ENCODE data around the gene OTOP1.

The OTOP1 gene

DNA sequence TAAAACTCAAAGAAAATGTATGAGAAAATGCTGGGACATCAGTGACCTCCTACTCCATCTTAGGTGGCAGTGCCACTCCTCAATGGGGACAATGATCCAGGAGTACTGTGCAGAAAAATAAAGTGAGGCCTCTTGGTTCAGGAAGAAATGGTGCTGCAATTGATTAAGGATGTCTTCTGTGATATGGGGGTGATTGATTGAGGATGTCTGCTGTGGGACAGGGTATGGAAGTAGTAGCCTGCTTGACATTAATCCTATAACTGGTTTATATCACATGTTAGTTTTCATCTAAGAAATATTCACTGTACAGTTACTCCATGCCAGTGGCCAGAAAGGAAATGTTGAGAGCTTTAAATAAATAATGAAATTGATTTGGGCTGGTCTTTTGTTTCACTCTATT, 20.5 kb downstream of the OTOP1 start:
- Histone ChIP-seq H3K36me3 (ENCODE audit: control insufficient read depth in 2 of 2, insufficient read depth in 1 of 2, low read length in 2 of 2) (no peaks in the 10 kb centered on the region), H3K4me1 (ENCODE audit: control insufficient read depth, insufficient read depth, low read length) (no peaks in the 10 kb centered on the region), H3K4me3 (ENCODE audit: low read depth, low read length) (no peak overlapping the region), H3K9me3 (ENCODE audit: control insufficient read depth, insufficient read depth, low read depth, low read length) (no peaks in the 10 kb centered on the region), H3K27ac (ENCODE audit: extremely low read depth, low read depth, low read length) (no peak overlapping the region)
- POLR2A ChIA-PET: no interaction called here
- CTCF ChIA-PET: no interaction called here
- peak; percentile 70 for TF ChIP-seq SETDB1 (IDR thresholded peaks at IDR 0.05; ENCODE audit: insufficient read length, low read length)
- no peak for TF ChIP-seq BCL11B (tag by site-specific recombination; IDR thresholded peaks at IDR 0.05; ENCODE audit: low read depth)
- TF ChIP-seq HOXA7 (CRISPR knock-in tag; IDR thresholded peaks at IDR 0.05; ENCODE audit: borderline replicate concordance): no peak
- TF ChIP-seq ZFP41 (tag by site-specific recombination; IDR thresholded peaks at IDR 0.05; ENCODE audit: borderline replicate concordance): no peak
- TF ChIP-seq ZBTB17 (tag by site-specific recombination; IDR thresholded peaks at IDR 0.05): peak; percentile 69
- TF ChIP-seq ZNF23 (tag by site-specific recombination; IDR thresholded peaks at IDR 0.05; ENCODE audit: borderline replicate concordance): peak; percentile 85; the same call in 1 of the 2 replicates

DNA sequence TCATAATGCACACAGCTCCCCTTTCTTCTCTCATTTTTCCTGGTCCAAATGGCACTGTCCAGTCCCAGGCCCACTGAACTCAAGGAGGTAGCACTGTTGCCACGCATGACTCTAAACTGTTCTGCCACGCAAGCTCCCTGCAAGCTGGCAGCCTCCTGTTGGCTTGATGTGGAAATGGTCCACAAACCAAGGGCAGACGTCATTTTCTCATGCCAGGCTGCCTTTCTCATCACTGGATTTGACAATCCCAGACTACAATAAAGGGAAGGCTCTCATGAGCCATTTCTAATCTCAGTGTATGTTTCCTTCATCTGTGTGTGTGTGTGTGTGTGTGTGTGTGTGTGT, 22.4 kb downstream of the OTOP1 start:
- Histone ChIP-seq H3K4me3 (ENCODE audit: low read depth, low read length) (no peak overlapping the region), H3K27ac (ENCODE audit: extremely low read depth, low read depth, low read length) (no peak overlapping the region), H3K9me3 (ENCODE audit: control insufficient read depth, insufficient read depth, low read depth, low read length) (no peaks in the 10 kb centered on the region), H3K4me1 (ENCODE audit: control insufficient read depth, insufficient read depth, low read length) (no peaks in the 10 kb centered on the region), H3K36me3 (ENCODE audit: control insufficient read depth in 2 of 2, insufficient read depth in 1 of 2, low read length in 2 of 2) (no peaks in the 10 kb centered on the region)
- POLR2A ChIA-PET: no interaction called here
- CTCF ChIA-PET: no interaction called here
- TF ChIP-seq BCL11B (tag by site-specific recombination; IDR thresholded peaks at IDR 0.05; ENCODE audit: low read depth): no peak
- no peak for TF ChIP-seq GLI4 (tag by site-specific recombination; IDR thresholded peaks at IDR 0.05)
- TF ChIP-seq, protein P1, sequence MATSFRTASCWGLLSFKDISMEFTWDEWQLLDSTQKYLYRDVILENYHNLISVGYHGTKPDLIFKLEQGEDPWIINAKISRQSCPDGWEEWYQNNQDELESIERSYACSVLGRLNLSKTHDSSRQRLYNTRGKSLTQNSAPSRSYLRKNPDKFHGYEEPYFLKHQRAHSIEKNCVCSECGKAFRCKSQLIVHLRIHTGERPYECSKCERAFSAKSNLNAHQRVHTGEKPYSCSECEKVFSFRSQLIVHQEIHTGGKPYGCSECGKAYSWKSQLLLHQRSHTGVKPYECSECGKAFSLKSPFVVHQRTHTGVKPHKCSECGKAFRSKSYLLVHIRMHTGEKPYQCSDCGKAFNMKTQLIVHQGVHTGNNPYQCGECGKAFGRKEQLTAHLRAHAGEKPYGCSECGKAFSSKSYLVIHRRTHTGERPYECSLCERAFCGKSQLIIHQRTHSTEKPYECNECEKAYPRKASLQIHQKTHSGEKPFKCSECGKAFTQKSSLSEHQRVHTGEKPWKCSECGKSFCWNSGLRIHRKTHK (tag by site-specific recombination; IDR thresholded peaks at IDR 0.05): no peak
- no peak for TF ChIP-seq ZNF791 (tag by site-specific recombination; IDR thresholded peaks at IDR 0.05)
- no peak for TF ChIP-seq PRDM1 (tag by site-specific recombination; IDR thresholded peaks at IDR 0.05)
- TF ChIP-seq, protein P2, sequence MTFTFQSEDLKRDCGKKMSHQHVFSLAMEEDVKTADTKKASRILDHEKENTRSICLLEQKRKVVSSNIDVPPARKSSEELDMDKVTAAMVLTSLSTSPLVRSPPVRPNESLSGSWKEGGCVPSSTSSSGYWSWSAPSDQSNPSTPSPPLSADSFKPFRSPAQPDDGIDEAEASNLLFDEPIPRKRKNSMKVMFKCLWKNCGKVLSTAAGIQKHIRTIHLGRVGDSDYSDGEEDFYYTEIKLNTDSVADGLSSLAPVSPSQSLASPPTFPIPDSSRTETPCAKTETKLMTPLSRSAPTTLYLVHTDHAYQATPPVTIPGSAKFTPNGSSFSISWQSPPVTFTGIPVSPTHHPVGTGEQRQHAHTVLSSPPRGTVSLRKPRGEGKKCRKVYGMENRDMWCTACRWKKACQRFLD (tag by site-specific recombination; IDR thresholded peaks at IDR 0.05): no peak

DNA sequence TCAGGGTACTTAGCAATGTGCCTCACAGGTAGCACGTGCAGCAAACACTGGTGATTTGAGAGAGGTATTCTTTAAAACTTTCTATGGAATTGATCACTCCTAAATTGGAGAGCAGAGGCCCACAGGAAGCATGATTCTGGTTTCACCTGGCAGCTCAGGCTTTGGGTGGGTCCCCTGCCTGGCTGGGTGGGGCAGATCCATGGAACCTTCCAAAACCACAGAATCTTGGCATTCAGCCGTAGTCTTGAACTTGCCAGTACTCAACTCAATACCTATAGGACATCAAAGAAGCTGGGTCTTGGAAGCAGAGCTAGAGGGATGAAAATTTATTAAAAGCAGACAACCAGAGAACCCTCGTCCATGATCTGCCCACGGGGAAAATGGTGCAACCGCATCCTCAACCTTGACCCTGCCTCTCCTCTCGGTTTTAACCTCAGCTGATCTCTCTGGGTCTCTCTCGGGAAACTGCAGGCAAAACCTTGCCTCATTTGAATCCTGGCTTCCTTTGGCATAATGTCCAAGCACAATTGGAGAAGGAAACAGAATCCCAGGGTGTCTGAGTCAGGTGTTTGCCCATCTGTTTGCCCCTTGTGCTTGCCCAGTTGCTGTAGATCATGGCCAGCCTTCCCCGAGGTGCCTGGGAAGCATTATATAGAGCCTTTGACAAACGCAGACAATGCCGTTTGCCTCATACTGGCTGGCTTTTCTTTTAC, 22.9 kb downstream of the OTOP1 start:
- H3K36me3 ChIP-seq (ENCODE audit: control insufficient read depth in 2 of 2, insufficient read depth in 1 of 2, low read length in 2 of 2): no peaks in the 10 kb centered on the region
- H3K4me3 ChIP-seq (ENCODE audit: low read depth, low read length): no peak overlapping the region
- no peak overlapping the region for H3K27ac ChIP-seq (ENCODE audit: extremely low read depth, low read depth, low read length)
- no peaks in the 10 kb centered on the region for H3K9me3 ChIP-seq (ENCODE audit: control insufficient read depth, insufficient read depth, low read depth, low read length)
- H3K4me1 ChIP-seq (ENCODE audit: control insufficient read depth, insufficient read depth, low read length): no peaks in the 10 kb centered on the region
- CTCF ChIA-PET: interaction anchor here (0.6 kb wide), 2 partner anchors 24 to 527 kb away, joined by 3 read pairs; no protein-coding TSS in a partner anchor
- POLR2A ChIA-PET: no interaction called here
- TF ChIP-seq GLIS2 (tag by site-specific recombination; IDR thresholded peaks at IDR 0.05): no peak
- no peak for TF ChIP-seq ZNF777 (tag by site-specific recombination; IDR thresholded peaks at IDR 0.05; ENCODE audit: borderline replicate concordance)
- no peak for TF ChIP-seq ZNF132 (tag by site-specific recombination; IDR thresholded peaks at IDR 0.05; ENCODE audit: borderline replicate concordance)
- TF ChIP-seq MZF1 (tag by site-specific recombination; IDR thresholded peaks at IDR 0.05; ENCODE audit: borderline replicate concordance): no peak
- no peak for TF ChIP-seq ZNF157 (tag by site-specific recombination; IDR thresholded peaks at IDR 0.05)
- no peak for TF ChIP-seq ZNF19 (tag by site-specific recombination; IDR thresholded peaks at IDR 0.05; ENCODE audit: low read depth)
- TF ChIP-seq SETDB1 (IDR thresholded peaks at IDR 0.05; ENCODE audit: insufficient read length, low read length): no peak
- TF ChIP-seq ZNF266 (tag by site-specific recombination; IDR thresholded peaks at IDR 0.05; ENCODE audit: low read depth): no peak
- no peak for TF ChIP-seq GLI4 (tag by site-specific recombination; IDR thresholded peaks at IDR 0.05)
- TF ChIP-seq OSR2 (tag by site-specific recombination; IDR thresholded peaks at IDR 0.05): no peak
- TF ChIP-seq ZNF48 (tag by site-specific recombination; IDR thresholded peaks at IDR 0.05): no peak
- TF ChIP-seq ZBTB7A (tag by site-specific recombination; IDR thresholded peaks at IDR 0.05; ENCODE audit: low read depth): no peak
- TF ChIP-seq, protein P3, sequence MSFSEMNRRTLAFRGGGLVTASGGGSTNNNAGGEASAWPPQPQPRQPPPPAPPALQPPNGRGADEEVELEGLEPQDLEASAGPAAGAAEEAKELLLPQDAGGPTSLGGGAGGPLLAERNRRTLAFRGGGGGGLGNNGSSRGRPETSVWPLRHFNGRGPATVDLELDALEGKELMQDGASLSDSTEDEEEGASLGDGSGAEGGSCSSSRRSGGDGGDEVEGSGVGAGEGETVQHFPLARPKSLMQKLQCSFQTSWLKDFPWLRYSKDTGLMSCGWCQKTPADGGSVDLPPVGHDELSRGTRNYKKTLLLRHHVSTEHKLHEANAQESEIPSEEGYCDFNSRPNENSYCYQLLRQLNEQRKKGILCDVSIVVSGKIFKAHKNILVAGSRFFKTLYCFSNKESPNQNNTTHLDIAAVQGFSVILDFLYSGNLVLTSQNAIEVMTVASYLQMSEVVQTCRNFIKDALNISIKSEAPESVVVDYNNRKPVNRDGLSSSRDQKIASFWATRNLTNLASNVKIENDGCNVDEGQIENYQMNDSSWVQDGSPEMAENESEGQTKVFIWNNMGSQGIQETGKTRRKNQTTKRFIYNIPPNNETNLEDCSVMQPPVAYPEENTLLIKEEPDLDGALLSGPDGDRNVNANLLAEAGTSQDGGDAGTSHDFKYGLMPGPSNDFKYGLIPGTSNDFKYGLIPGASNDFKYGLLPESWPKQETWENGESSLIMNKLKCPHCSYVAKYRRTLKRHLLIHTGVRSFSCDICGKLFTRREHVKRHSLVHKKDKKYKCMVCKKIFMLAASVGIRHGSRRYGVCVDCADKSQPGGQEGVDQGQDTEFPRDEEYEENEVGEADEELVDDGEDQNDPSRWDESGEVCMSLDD (tag by site-specific recombination; IDR thresholded peaks at IDR 0.05): no peak
- TF ChIP-seq ZNF221 (tag by site-specific recombination; IDR thresholded peaks at IDR 0.05; ENCODE audit: borderline replicate concordance): no peak

Measured in HEK293 (cell line).